GM19025 (cell line): ENCODE results near the gene CCR5AS.
"Not testable (repeated sequence)": the region's sequence is repeated elsewhere in the genome, so short reads cannot be mapped to it uniquely, and the experiment has no call there.

Experiments
- ATAC-seq: cut with Tn5 transposase; IDR thresholded peaks from one replicate; pipeline ENCODE4 v1.9.1; 2021; ENCODE audit warnings: mild to moderate bottlenecking, low read depth, moderate library complexity; ENCODE audit not compliant: unreplicated experiment

The CCR5AS gene

DNA sequence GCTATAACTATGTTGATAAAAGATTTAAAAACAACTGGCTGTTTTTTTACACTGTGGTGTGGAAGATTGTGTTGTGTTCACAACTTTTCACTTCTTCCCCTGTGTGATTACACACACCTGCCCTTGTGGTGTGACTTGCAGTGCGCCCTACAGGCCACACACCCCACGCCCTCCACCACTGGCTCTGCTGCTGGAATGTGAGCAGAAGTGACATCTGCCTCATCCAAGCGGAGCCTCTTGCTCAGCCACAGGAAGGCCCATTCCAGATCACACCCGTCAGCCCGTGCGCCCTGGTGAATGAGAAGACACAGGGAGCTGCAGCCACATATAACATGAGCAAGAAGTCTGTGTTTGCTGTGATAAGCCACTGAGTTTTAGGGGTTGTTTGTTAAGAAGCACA is 46.0 kb downstream of the CCR5AS start:
- no peak for ATAC-seq

DNA sequence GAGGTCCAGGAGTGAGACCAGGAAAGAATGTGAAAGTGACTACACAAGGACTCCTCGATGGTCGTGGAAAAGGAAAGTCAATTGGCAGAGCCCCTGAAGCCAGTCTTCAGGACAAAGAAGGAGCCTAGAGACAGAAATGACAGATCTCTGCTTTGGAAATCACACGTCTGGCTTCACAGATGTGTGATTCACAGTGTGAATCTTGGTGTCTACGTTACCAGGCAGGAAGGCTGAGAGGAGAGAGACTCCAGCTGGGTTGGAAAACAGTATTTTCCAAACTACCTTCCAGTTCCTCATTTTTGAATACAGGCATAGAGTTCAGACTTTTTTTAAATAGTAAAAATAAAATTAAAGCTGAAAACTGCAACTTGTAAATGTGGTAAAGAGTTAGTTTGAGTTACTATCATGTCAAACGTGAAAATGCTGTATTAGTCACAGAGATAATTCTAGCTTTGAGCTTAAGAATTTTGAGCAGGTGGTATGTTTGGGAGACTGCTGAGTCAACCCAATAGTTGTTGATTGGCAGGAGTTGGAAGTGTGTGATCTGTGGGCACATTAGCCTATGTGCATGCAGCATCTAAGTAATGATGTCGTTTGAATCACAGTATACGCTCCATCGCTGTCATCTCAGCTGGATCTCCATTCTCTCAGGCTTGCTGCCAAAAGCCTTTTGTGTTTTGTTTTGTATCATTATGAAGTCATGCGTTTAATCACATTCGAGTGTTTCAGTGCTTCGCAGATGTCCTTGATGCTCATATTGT is 47.0 kb downstream of the CCR5AS start:
- ATAC-seq, result no peak

DNA sequence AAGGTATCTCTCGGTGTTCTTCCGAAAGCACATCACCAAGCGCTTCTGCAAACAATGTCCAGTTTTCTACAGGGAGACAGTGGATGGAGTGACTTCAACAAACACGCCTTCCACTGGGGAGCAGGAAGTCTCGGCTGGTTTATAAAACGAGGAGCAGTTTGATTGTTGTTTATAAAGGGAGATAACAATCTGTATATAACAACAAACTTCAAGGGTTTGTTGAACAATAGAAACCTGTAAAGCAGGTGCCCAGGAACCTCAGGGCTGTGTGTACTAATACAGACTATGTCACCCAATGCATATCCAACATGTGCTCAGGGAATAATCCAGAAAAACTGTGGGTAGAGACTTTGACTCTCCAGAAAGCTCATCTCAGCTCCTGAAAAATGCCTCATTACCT is 48.4 kb downstream of the CCR5AS start:
- ATAC-seq, result no peak

DNA sequence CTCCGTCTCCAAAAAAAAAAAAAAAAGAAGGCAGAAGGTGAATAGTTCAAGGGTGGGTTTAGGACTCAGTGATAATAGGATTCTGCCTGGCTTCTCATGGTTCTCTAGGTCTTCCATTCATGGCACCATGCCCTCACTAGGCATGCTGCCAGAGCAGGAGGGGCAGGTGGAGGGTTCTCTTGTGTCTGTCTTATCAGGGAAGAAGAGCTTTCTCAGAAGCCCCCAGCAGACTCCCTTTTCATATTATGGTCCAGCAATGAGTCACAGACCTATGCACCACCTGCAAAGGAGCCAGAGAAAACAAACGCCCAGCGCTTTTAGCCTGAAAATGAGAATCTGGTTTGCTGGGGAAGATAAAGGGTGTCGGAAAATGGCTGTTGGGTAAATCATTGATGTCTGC is 50.0 kb downstream of the CCR5AS start:
- no peak for ATAC-seq

DNA sequence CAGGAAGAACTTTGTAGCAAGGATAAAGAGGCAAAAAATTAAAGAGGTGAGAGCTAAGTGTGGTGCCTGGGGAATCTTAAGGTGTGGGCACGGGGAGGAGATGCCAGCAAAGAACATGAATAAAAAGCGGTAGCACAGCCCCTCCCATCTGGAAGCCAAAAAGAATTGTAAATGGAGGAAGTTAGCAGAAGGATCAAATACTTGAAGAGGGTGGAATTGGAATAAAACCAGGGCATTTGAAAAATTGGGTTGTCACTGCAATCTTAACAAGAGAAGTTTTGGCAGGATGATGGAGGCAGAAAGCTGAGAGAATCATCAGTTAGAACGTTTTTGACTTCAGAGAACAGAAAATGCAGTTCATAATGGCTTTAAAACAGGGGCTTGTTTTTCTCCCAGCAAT is 50.6 kb downstream of the CCR5AS start:
- ATAC-seq, result no peak

DNA sequence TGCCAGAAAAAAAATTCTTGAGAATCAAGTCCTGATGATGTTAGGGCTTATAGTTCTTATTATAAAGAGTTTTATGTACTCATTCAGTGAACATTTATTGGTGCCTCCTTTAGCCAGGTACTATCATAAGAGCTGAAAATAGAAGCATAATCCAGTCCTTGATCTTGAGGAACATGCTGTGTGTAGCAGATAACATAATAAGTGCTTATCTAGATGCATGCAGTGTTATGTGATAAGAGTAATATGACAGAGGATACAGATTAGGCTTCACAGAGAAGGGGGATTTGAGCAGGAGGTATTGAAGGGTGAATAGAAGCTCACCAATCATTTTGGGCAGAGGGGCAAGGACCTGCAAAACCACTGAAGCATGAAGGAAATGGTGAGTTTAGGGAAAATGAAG is 51.9 kb downstream of the CCR5AS start:
- no peak for ATAC-seq

DNA sequence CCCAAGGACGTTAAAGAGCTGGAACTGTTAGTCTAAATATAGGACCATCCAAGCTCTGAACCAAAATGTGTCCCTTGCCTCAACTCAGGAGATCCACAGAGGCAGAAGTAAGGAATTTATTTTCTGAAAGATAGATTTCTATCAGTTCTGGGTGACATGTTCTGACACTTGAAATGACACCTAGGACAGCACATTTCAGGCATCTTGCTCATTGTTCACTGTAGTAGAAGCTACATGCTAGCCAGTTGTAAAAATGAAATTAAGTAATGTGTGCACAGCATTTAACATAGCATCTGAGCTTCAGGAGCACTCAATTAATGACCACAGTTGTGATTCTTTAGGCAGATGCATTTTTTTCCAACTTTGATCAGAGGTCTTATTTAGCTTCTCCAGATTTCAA is 52.4 kb downstream of the CCR5AS start:
- ATAC-seq, result no peak

DNA sequence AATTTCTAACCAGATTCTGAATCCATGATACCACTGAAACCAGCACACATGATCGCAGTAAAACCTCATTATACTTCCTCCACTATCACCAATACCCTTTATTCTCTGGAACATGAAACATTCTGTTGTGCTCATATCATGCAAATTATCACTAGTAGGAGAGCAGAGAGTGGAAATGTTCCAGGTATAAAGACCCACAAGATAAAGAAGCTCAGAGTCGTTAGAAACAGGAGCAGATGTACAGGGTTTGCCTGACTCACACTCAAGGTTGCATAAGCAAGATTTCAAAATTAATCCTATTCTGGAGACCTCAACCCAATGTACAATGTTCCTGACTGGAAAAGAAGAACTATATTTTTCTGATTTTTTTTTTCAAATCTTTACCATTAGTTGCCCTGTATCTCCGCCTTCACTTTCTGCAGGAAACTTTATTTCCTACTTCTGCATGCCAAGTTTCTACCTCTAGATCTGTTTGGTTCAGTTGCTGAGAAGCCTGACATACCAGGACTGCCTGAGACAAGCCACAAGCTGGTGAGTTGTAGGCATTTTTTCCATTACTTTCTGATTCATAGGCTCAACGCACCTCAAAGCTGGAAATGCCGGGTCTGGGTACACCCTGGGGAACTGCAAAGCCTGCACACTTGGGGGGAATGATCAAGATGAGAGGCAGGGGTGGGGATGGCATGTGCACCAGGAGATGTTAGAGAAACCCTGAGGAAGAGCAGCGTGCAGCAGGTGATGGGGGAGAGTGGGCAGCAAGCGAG is 53.0 kb downstream of the CCR5AS start, which contains the start of gene CCR2:
TSS of gene CCR2 (plus strand) at position 465 of the 764 bp plus-strand sequence. CDS start 3,417 bp downstream, outside the sequence.
- no peak for ATAC-seq

DNA sequence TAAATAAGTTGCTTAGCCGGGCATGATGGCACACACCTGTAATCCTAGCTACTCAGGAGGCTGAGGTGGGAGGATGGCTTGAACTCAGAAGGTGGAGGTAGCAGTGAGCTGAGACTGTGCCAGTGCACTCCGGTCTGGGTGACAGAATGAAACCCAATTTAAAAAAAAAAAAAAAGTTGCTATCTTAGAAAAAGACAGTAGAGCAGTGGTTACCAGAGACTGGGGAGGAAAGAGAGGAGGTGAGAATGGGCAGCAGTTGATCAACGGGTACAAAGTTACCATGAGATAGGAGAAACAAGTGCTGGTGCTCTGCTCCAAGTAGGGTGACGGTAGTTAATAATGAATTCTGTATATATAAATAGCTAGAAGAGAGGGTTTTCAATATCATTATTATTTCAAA is 53.8 kb downstream of the CCR5AS start:
- no peak for ATAC-seq

DNA sequence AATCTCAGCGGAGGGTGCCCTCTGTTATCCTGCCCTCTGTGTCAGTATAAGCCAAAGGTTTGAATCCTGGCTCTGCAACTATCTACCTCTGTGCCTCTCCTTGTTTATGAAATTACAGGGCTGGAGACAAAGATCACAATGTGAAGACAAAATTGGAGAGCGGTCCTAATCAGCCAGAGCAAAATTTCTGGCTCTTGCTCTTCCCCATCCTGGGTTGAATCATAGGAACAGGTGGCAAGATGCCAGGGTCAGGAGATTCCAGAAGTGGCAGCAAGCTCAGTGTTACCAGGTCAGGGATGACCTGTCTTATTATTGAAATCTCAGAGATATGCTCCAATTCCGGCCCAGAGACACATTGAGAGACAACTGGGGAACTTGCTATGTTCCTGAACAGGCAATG is 55.2 kb downstream of the CCR5AS start:
- no peak for ATAC-seq

DNA sequence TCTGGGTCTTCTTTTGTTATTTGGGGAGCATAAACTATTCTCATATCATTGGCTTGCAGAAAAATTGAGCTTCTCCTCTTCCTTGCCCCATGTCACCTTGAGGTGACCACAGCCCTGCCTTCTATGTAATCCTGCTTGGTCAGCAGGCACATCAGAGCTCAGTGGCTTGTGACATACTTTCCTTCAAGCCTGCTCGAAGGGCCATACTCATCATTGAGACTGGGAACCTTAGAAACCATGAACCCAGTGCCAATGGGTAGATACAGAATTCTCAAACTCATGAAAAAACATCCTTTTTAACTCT is 56.7 kb downstream of the CCR5AS start:
- no peak for ATAC-seq

DNA sequence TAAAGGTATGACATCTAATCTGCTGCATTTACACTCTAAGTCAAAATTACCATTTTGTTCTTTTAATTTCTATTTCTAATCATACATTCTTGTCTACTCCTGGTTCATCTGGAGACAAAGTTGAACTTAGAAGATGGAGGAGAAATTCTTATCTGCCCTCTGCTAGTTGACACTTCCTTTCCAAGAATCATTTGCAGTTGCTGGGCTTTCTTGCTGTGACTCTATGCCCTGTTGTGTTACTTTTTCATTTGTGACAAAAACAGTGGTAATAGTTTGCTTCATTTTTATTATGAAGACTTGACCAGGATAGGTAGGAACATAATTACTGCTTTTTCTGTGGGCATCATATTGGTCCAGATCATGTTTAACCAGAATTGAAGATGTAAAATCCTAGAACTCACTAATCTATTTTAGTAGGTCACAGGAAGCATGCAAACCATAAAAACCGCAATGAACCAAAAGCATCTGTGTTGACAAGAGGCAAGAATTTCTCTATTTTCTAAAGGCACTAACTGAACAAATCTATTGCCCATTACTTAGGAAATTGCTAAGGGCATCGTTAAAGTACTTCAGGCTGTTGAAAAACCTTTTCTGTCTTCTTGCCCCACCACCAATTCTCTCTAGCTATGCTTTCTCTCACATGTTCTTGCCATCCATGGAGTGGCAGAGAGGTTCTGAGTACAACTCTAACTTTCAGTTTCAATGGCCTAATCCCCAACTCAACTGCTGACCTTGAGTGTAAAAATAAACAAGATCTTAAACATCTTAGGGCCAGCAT is 57.2 kb downstream of the CCR5AS start:
- no peak for ATAC-seq

DNA sequence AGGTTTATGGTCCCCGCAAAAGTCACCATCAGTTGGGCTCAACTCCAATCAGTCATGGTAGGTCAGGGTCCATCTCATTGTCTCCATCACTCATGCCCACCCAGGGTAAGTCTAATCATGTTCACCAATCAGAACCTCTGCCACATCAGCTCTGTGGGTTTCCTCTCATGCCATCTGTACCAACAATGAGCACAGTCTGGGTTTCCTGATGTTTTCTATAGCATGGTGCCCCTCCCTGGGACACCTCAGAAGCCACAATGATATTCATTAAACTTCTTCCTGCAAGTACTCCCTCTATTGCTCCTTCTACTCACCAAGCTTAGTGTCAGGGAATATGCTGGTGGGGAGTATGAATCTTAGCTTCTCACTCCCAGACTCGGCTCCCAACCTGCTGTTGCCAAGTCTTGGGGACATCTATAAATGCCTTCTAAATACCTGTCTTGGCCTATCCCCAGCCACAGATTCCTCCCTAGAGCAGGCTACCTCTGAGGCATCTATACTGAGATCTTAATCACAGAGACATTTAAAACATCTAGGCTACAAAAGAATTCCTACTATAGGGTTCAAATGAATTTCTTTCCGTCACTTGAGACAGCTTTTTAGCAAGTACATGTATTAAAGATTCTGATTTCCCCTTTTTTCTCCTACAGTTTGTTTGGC is 57.9 kb downstream of the CCR5AS start:
- ATAC-seq, result no peak

DNA sequence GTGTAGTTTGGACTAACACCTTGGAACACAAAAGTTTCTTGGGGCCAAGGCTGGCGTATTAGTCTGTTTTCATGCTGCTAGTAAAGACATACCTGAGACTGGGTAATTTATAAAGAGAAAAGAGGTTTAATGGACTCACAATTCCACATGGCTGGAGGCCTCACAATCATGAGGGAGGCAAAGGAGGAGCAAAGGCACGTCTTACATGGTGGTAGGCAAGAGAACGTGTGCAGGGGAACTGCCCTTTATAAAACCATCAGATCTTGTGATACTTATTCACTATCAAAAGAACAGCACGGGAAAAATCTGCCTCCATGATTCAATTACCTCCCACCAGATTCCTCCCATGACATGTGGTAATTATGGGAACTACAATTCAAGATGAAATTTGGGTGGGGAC is 62.4 kb downstream of the CCR5AS start:
- ATAC-seq, result no peak

DNA sequence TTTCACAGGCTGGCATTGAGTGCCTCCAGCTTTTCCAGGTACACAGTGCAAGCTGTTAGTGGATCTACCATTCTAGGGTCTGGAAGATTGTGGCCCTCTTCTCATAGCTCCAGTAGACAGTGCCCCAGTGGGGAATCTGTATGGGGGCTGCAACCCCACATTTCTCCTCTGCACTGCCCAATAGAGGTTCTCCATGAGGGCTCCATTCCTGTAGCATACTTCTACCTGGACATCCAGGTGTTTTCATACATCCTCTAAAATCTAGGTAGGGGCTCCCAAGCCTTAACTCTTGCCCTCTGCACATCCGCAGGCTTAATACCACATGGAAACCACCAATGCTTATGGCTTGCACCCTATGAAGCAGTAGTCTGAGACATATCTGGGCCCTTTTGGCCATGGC is 68.0 kb downstream of the CCR5AS start:
- ATAC-seq, result no peak

DNA sequence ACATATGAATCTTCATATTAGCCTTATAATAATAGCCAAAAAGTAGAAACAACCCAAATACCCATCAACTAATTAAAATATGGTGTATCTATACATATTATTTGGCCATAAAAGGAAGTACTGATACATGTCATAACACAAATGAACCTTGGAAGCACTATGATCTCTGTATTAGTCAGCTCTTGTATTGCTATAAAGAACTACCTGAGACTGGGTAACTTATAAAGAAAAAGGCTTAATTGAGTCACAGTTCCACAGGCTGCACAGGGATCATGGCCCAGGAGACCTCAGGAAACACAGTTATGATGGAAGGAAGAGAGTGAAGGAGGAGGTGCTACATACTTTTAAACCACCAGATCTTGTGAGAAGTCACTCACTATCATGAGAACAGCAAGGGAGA is 69.0 kb downstream of the CCR5AS start:
- ATAC-seq, result no peak

DNA sequence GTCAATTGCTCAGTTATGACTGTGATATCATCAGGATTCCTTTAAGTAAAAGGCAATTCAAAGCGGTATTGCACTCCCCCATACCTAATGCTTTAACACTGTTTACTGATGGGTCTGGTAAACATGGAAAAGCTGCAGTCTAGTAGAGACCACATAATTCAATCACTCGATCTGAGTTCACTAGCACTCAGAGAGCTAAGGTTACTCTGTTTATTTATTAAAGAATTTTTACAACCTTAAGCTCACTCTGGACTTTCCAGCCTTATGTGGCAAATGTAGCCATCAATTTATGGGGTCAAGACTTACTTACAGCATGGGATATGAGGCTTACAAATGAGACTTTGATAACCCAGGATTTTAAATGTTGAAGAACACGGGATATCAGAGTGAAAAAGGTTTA is 71.3 kb downstream of the CCR5AS start:
- no peak for ATAC-seq

DNA sequence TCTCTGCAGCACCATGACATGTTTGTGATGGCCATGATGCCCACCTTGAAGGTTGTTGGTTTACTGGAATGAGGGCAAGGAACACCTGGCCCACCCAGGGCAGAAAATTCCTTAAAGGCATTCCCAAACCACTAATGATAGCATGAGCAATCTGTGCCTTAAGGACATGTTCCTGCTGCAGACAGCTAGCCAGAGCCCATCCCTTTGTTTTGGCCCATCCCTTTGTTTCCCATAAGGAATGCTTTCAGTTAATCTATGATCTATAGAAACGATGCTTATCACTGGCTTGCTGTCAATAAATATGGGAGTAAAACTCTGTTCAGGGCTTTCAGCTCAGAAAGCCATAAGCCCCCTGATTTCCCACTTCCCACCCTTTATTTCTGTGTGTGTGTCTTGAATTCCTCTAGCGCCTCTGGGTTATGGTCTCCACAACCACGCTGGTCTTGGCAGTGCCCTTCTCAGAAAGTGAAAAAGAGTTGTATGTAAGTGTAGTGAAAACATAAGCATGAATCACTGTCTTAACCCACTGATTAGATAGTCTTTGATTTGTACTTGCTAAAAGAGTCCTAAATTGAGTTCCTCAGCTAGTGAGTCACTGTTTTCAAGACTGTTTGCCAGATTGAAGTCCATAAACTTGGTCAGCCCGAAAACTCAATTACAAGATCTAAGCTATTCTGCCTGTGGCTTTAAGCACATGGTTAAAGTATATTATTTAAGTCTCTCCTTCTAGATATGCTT is 72.0 kb downstream of the CCR5AS start:
- ATAC-seq, result no peak

DNA sequence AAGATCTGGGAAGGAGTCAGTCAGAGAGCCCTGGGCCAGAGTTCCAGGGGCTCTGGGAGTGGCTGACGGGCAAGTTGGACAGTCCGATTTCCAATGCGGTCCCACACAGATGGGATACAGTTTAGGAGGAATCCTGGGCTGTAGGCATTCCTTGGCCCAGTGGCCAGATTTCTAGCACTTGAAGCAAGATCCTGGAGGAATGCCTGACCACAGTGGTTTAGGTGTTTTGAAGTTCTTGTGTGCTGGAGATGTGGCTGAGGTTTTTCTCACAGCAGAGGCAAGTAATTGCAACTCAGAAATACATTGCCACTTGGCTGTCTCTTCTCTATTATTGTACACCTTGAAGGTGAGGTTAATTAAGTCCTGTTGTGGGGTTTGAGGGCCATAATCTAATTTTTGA is 76.2 kb downstream of the CCR5AS start:
- ATAC-seq, result not testable (repeated sequence)

DNA sequence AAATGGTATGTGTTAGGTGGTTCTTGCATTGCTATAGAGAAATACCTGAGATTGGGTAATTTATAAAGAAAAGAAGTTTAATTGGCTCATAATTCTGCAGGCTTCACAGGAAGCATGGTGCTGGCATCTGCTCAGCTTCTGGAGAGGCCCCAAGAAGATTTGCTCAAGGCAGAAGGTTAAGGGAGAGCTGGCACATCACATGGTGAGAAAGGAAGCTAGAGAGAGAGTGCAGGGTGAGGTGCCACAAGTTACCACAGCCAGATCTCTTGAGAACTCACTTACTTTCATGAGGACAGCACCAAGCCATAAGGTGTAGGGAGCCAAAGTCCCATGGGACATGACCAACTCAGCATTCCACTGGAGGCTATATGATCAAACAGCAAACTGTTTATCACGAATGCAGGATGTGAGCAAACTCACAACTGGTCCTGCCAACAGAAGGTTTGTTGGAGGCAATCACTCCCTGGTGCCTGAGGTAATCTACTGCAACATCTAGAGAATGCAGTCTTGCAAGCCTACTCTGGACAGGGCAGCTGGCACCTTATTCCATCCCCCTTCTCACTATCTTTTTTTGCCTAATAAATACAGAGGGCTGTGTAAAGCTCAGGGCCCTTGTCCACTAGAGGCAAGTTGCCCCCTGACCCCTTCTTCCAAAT is 81.1 kb downstream of the CCR5AS start:
- ATAC-seq, result no peak
